GM13977 (cell line): Measurements from ENCODE around the gene CLOCK.

Experiments used
- DNase-seq: peaks from one replicate; pipeline ENCODE4 v3.0.0; 2012; ENCODE audit warnings: low spot score
- CTCF ChIP-seq: IDR thresholded peaks from 2 replicates; pipeline ENCODE4 v1.5.1; 2012; ENCODE audit warnings: mild to moderate bottlenecking, control low read depth; ENCODE audit not compliant: insufficient read depth; ENCODE audit errors: extremely low read depth, missing control alignments
- in situ Hi-C: fragments of 300-500 bp; cut with MboI; formaldehyde crosslinking; loops from one replicate; pipeline ENCODE4 v1.12.0; 2022; ENCODE audit warnings: low sequenced_read_pairs, low pct_unique_long_range_greater_than_20kb, mixed read lengths, inconsistent platforms; ENCODE audit not compliant: unreplicated experiment

The CLOCK gene

DNA sequence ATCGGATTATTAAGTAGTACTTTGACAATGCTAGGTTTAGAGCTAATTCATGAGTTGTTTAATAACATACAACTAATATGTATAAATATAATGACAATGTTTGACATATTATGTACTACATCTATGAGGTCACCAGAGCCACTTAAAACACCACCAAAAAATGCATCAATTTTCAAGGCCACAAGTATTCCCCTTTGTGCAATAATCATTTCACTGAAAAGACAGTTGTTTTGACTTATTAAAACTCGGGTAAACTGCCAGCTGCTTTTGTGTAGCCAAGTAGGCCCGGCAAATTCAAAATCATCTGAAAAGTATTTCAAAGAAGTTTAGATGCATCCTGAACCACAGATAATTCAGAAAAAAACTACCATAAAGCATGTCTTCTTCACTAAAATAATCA lies 48.7 kb downstream of the CLOCK start:
- no peak for DNase-seq
- in situ Hi-C loops: no loop called here
- TF ChIP-seq CTCF: no peak

DNA sequence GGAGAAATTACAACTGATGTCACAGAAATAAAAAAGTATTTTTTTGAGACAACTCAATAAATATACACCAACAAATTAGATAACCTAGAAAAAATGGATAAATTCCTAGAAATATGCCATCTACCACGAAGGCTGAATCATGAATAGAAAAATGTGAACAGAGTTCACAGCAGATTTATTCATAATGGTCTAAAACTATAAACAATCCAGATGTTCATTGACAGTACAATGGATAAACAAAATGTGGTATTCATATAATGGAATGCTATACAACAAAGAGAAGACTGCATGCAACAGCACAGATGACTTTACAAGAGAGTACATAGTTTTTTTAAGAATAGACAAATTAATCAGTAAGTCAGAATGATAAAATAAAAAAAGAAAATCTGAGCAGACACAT lies 55.2 kb downstream of the CLOCK start:
- in situ Hi-C loops: no loop called here
- TF ChIP-seq CTCF: no peak
- DNase-seq: no peak

GRCh38 chr4:55488716-55489115 lies 58.0 kb downstream of the CLOCK start:
- no peak for TF ChIP-seq CTCF
- in situ Hi-C loops: no loop called here
- DNase-seq: no peak

DNA sequence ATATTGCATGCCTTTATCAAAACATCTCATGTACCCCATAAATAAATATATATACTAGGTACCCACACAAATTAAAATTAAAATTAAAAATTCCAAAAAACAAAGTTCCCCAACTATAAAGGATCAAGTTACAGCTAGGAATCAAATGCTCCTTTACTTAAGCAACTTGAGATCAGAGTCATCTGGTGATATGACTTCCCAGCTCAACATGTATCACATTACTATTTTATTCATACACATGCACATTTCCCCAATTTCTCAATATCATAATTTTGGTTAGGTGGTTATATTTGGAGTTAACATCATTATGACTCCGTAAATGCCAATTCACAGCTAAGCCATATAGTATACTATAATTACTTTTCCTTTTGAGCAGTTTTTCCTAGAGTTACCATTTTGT lies 60.9 kb downstream of the CLOCK start:
- DNase-seq: no peak
- TF ChIP-seq CTCF: no peak
- in situ Hi-C loops: no loop called here

DNA sequence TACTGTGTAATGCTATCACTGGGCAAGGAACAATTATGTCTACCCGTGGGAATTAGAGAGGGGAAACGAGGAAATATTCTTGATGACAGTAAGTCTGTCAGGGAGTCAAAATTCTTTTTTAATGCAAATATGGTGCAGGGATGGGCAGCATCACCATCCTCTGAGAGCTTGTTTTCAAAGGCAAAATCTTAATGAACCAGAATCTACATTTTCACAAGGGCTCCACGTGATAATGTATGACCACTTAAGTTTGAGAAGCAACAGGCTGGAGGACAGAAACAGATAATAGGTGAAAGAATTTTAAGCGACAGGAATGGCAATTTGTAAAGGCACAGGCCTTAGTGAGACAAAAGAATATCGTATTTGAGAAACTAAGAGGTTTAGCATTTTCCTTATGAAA lies 63.4 kb downstream of the CLOCK start:
- no peak for DNase-seq
- in situ Hi-C loops: no loop called here
- no peak for TF ChIP-seq CTCF

DNA sequence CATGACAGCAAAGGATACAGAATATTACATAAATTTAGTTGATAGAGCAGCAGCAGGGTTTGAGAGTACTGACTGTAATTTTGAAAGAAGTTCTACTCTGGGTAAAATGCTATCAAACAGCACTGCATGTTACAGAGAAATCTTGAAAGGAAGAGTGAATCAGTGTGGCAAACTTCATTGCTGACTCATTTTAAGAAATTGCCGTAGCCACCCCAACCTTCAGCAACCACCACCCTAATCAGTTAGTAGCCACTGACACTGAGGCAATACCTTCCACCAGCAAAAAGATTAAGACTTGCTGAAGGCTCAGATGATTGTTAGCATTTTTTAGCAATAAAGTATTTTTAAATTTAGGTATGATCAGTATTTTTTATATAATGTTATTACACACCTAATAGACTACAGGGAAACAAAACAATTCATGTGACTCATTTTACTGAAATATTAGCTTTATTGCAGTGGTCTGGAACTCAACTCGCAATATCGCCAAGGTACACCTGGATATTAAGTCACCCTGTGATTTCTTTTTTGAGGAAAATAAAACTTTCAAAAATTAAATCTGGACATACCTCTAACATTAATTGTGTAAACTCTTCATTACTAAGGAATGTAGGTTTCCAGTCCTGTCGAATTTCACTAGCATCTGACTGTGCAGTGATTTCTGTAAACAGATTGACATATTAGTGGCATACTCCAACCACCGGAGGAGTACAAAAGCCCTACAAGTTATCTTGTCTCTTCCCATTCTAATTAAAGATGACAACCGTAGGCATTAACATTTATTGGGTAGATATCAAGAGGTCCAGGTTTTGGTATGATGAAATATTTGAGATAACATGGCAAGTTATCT lies 71.1 kb downstream of the CLOCK start:
- no peak for TF ChIP-seq CTCF
- DNase-seq: no peak

DNA sequence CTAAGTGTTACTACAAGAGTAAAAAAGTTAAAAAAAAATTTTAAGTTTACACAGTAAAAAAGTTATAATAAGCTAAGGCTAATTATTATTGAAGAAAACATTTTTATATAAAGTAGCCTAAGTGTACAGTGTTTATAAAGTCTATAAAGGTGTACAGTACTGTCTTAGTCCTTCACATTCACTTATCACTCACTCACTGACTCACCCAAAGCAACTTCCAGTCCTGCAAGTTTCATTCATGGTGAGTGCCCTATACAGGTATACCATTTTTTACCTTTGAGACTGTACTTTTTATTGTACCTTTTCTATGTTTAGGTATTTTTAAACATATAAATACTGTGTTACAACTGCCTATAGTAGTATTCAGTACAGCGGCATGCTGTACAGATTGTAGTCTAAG lies 76.7 kb downstream of the CLOCK start:
- DNase-seq: no peak
- TF ChIP-seq CTCF: no peak
- in situ Hi-C loops: loop anchor here (25.0 kb wide), 1 partner anchor 267 kb away; no protein-coding TSS in a partner anchor

More for the DNA sequence above, 71.1 kb downstream of the CLOCK start:
- in situ Hi-C loops: no loop called here
